PFSK-1 (cell line): ENCODE data around the gene MAB21L2.

Experiments used
- FOXP2 ChIP-seq: optimal IDR thresholded peaks from 2 replicates; pipeline ENCODE3; 2011; ENCODE audit warnings: borderline replicate concordance, control low read depth, inconsistent platforms; ENCODE audit not compliant: insufficient read depth; ENCODE audit errors: extremely low read length, extremely low read depth
- POLR2AphosphoS5 ChIP-seq: IDR thresholded peaks from 2 replicates; pipeline ENCODE4 v1.6.1; 2012; ENCODE audit warnings: low read depth, mild to moderate bottlenecking, control low read depth, low read length, moderate library complexity
- SIN3A ChIP-seq: IDR thresholded peaks from 2 replicates; pipeline ENCODE4 v1.6.1; 2012; ENCODE audit warnings: mild to moderate bottlenecking, low read length, moderate library complexity, borderline replicate concordance; ENCODE audit not compliant: insufficient read depth
- TAF1 ChIP-seq: IDR thresholded peaks from 2 replicates; pipeline ENCODE4 v1.6.1; 2012; ENCODE audit warnings: low read length, control low read depth, borderline replicate concordance; ENCODE audit not compliant: insufficient read depth
- TF ChIP-seq, protein P1 (sequence below), 2 experiments: IDR thresholded peaks; 2 replicates each; pipeline versions ENCODE4 v1.6.1 to v1.8.0; 2011 to 2012; ENCODE audit warnings: low read depth in 2 of 2, low read length in 2 of 2, control low read depth in 1 of 2, inconsistent platforms in 1 of 2, mild to moderate bottlenecking in 1 of 2, moderate library complexity in 1 of 2; ENCODE audit not compliant: insufficient read depth in 1 of 2

MAB21L2 gene

DNA sequence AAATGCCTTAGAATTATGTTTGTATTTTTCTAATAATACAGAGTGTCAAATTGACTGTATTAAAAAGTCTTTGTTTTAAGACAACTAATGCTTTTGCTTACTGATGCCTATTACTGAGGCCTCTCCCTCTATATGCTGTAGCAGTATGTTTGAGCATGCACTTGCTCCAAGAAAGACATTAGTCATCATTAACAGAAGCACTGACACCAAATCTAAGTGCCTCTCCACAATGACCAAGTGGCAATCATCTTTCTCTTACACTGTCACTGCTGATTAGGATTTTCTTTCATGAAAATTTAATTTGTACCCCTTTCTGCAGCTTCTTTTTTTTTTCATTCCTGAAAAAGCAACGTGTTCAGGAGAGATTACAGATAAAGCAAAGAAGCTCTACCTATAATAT lies 11.1 kb upstream of the MAB21L2 start:
- no peak for TF ChIP-seq TAF1
- no peak for TF ChIP-seq POLR2AphosphoS5
- TF ChIP-seq FOXP2: no peak
- TF ChIP-seq, protein P1, sequence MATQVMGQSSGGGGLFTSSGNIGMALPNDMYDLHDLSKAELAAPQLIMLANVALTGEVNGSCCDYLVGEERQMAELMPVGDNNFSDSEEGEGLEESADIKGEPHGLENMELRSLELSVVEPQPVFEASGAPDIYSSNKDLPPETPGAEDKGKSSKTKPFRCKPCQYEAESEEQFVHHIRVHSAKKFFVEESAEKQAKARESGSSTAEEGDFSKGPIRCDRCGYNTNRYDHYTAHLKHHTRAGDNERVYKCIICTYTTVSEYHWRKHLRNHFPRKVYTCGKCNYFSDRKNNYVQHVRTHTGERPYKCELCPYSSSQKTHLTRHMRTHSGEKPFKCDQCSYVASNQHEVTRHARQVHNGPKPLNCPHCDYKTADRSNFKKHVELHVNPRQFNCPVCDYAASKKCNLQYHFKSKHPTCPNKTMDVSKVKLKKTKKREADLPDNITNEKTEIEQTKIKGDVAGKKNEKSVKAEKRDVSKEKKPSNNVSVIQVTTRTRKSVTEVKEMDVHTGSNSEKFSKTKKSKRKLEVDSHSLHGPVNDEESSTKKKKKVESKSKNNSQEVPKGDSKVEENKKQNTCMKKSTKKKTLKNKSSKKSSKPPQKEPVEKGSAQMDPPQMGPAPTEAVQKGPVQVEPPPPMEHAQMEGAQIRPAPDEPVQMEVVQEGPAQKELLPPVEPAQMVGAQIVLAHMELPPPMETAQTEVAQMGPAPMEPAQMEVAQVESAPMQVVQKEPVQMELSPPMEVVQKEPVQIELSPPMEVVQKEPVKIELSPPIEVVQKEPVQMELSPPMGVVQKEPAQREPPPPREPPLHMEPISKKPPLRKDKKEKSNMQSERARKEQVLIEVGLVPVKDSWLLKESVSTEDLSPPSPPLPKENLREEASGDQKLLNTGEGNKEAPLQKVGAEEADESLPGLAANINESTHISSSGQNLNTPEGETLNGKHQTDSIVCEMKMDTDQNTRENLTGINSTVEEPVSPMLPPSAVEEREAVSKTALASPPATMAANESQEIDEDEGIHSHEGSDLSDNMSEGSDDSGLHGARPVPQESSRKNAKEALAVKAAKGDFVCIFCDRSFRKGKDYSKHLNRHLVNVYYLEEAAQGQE (IDR thresholded peaks at IDR 0.05; ENCODE audit: insufficient read depth in 1 of 2, low read depth in 2 of 2, low read length in 2 of 2): no peak
- TF ChIP-seq SIN3A: no peak

DNA sequence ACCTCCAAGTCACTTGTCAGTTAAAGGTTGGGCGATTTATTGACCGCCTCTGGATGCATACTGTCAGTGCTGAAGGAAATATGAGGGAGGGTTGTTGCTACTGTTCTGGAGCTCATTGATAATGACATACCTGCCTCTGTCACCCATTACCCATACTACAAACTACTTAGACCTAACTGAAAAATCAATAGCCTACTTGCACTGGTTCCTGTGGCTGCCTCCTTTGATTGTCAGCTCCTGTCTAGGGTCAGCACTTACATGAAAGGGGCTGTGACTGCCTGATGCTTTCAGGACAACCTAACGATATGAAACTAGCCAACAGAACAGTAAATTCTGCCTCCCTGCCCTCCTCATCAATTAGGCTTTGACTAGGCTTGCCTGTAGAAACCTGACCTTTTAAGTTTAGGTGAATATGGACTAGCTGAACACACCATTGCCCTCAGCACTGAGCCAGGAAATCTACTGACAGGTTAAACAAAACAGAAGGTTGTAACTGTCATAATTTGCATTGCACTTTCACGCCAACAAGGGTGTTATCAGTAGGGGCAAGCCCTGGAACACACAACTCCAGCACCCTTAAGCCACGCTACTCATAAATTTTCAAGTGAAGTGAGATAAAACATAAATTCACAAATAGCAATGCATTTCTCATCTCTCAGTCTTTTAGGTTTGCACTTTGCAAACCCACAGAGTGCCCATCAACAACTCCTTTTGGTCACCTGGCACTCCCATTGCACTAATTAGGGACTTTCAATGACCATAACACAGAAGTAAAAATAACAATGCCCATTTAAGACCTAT lies 9.0 kb upstream of the MAB21L2 start:
- TF ChIP-seq, protein P1 (IDR thresholded peaks at IDR 0.05; ENCODE audit: insufficient read depth in 1 of 2, low read depth in 2 of 2, low read length in 2 of 2): no peak
- no peak for TF ChIP-seq SIN3A
- no peak for TF ChIP-seq TAF1
- no peak for TF ChIP-seq FOXP2
- no peak for TF ChIP-seq POLR2AphosphoS5

DNA sequence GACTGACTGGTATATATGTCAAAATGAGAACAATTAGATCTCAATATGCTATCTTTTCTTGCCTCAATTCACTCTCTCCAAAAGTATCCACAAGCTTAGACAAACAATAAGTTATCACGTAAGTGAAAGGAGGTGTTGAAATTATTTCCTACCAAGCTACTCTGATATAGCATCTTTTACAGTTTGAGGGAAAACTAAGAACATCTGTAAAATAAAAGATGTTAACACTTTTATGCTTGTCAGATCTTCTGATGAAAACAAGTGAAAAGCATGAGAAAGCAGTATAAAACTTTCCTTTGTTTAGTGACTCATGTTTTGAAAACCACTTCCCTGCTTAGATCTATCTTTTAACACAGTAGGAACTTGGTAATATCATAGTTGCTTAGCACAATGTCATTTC lies 8.4 kb upstream of the MAB21L2 start:
- no peak for TF ChIP-seq SIN3A
- TF ChIP-seq, protein P1 (IDR thresholded peaks at IDR 0.05; ENCODE audit: insufficient read depth in 1 of 2, low read depth in 2 of 2, low read length in 2 of 2): no peak

DNA sequence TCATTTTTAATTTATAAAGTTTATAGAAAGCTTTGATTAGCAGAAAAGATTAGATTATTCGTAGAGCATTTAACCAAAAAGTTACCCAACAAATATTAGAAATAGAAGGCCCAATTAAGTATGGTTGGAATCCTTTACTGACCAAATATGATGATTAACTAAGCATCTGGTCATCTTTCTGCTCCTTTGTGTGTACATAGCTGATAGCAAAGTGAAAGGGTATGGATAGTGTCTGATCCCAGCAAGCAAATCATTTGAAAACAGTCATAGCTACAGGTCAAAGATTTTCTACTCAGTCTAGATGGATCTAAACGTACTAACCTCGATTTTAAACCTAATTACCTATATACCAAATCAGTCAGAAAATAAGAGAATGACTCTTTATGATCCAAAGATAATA lies 7.3 kb upstream of the MAB21L2 start:
- TF ChIP-seq POLR2AphosphoS5 (no peak), TAF1 (no peak)

DNA sequence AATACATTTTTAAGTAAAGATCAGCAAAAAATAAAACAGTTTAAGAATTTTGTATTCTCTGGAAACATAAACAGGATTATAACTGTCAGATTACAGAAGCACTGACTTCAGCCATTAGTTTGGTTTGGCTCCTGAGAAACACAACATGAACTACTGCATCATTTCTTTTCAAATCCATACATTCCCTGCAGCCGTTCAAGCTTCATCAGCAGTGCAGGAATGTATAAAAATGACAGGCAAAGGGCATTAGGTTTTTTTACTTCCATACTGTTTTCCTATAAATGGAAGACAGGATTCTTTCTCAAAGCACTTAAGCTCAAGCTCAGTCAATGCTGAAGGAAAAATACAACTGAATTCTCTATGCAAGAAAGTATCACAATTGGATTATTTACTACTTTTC lies 4.2 kb upstream of the MAB21L2 start:
- TF ChIP-seq, protein P1 (IDR thresholded peaks at IDR 0.05; ENCODE audit: insufficient read depth in 1 of 2, low read depth in 2 of 2, low read length in 2 of 2): no peak
- TF ChIP-seq FOXP2: no peak
